RWPE1 (cell line): ENCODE measurements around the gene LGR6.

Experiments used
- CTCF ChIA-PET: fragments of 350-600 bp; sonication (Branson Sonifier 250); formaldehyde crosslinking; extraction: SDS; loops from one replicate; lab custom pipeline; 2021; lab: Yijun Ruan, JAX
- POLR2A ChIA-PET: fragments of 400-600 bp; formaldehyde crosslinking; extraction: SDS; loops from one replicate; lab custom pipeline; 2020; ENCODE audit warnings: antibody characterized with exemption; ENCODE audit not compliant: low non-redundant PET; lab: Yijun Ruan, JAX
- DNase-seq: peaks from one replicate; pipeline ENCODE4 v3.0.0; 2012; ENCODE audit warnings: low spot score
- H3K27ac ChIP-seq: fragments of 450-650 bp; 2 replicates; pipeline ENCODE4 v1.5.1; 2017
- CTCF ChIP-seq: fragments of 450-650 bp; conservative IDR thresholded peaks from 2 replicates; pipeline ENCODE4 v1.5.1; 2017; ENCODE audit warnings: low read depth, mild to moderate bottlenecking

Gene LGR6

GRCh38 chr1:202283379-202283844 lies 89.8 kb downstream of the LGR6 start:
- ChIA-PET CTCF (interaction anchor here (0.6 to 2.6 kb wide), 14 partner anchors 9 to 515 kb away, joined by 3 to 11 read pairs (median 4); partner anchors contain the start of gene LGR6), POLR2A (no interaction called here)
- peak overlapping the region; percentile 95 for H3K27ac ChIP-seq
- DNase-seq = peak; percentile 100
- no peak for TF ChIP-seq CTCF

- H3K27ac ChIP-seq = peak overlapping the region; percentile 95
- POLR2A ChIA-PET = interaction anchor here (0.6 kb wide), 1 partner anchor 8 kb away, joined by 3 read pairs; no protein-coding TSS in a partner anchor
- TF ChIP-seq CTCF = no peak
- CTCF ChIA-PET = interaction anchor here (0.7 to 2.6 kb wide), 10 partner anchors 10 to 510 kb away, joined by 3 to 11 read pairs (median 4); partner anchors contain the start of gene LGR6
- peak; percentile 99 for DNase-seq
Measured at GRCh38 chr1:202283991-202284390, 90.4 kb downstream of the LGR6 start.

GRCh38 chr1:202285908-202286307 lies 92.3 kb downstream of the LGR6 start:
- DNase-seq = no peak
- H3K27ac ChIP-seq = no peak overlapping the region
- ChIA-PET CTCF (interaction anchor here (0.6 to 0.9 kb wide), 4 partner anchors 12 to 1204 kb away, joined by 3 to 5 read pairs (median 4); no protein-coding TSS in a partner anchor), POLR2A (no interaction called here)
- TF ChIP-seq CTCF = no peak

GRCh38 chr1:202286622-202287097 lies 93.1 kb downstream of the LGR6 start:
- H3K27ac ChIP-seq = no peak overlapping the region
- no peak for DNase-seq
- TF ChIP-seq CTCF = no peak
- ChIA-PET CTCF (interaction anchor here (0.6 to 0.9 kb wide), 3 partner anchors 12 to 758 kb away, joined by 3 to 5 read pairs (median 4); no protein-coding TSS in a partner anchor), POLR2A (no interaction called here)

- CTCF ChIA-PET = no interaction called here
- POLR2A ChIA-PET = no interaction called here
- no peak for DNase-seq
- TF ChIP-seq CTCF = no peak
- H3K27ac ChIP-seq = no peak overlapping the region
Measured at GRCh38 chr1:202287196-202287595, 93.6 kb downstream of the LGR6 start.

DNA sequence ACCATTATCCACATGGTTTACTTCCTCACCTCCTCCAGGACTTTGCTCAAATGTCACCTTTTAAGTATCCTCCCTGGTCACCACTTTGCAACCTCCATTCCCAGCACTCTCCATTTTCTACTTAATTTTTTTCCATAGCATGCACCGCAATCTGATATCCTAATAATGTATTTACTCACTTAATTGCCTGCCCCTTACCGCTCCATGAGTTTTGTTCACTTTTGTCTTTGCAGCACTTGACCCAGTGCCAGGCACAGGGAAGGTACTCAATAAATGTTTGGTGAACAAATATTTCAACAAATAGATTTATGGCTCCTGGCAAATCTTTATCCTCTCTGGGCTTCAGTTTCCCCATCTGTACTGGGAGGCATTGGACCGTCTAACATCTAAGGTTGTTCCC lies 94.6 kb downstream of the LGR6 start:
- no peak overlapping the region for H3K27ac ChIP-seq
- TF ChIP-seq CTCF = no peak
- DNase-seq = no peak
- ChIA-PET POLR2A (no interaction called here), CTCF (interaction anchor here (1.3 kb wide), 1 partner anchor 99 kb away, joined by 5 read pairs; no protein-coding TSS in a partner anchor)
